ENCODE measurements around the gene C22orf23. TPM values are rescaled to one million over a fixed set of nuclear protein-coding genes. Genes with fewer than 3 reads are reported as not detected.

The C22orf23 gene
- total and polyA plus RNA-seq, 2 of the 13 experiments (the other 11 are each of a cell fraction or from before 2014, with no cell fraction given): 0.21 to 0.24 TPM

- TF ChIP-seq CTCF (CRISPR knock-in tag; IDR thresholded peaks at IDR 0.05): peak; percentile 99
- TF ChIP-seq KDM5B (CRISPR knock-in tag; IDR thresholded peaks at IDR 0.05; ENCODE audit: borderline replicate concordance): peak; percentile 51; the same call in 1 of the 2 replicates
- no peak for TF ChIP-seq JUNB (CRISPR knock-in tag; IDR thresholded peaks at IDR 0.05; ENCODE audit: borderline replicate concordance)
- TF ChIP-seq AKAP8 (CRISPR knock-in tag; IDR thresholded peaks at IDR 0.05): 0 out of 2 replicates have a peak, but pooled peaks have one; percentile 46
- peak; percentile 63; the same call in 1 of the 2 replicates for TF ChIP-seq ZNF451 (CRISPR knock-in tag; IDR thresholded peaks at IDR 0.05)
- peak; percentile 90 for TF ChIP-seq STAG1 (CRISPR knock-in tag; IDR thresholded peaks at IDR 0.05)
- TF ChIP-seq MYNN (CRISPR knock-in tag; IDR thresholded peaks at IDR 0.05; ENCODE audit: low read depth): no peak
- peak; percentile 89; the same call in 1 of the 2 replicates for TF ChIP-seq ZNF713 (CRISPR knock-in tag; IDR thresholded peaks at IDR 0.05)
Measured at GRCh38 chr22:37933711-37934376, 19.6 kb downstream of the C22orf23 start (continued).

GRCh38 chr22:37932821-37933578 is 20.4 kb downstream of the C22orf23 start:
- no peak overlapping the region for H3K4me2 ChIP-seq (ENCODE audit: low read depth, low read length)
- no peaks in the 10 kb centered on the region for H3K79me2 ChIP-seq (ENCODE audit: insufficient read depth, low read length)
- ChIA-PET CTCF (ENCODE audit: low intra/inter-chr PET ratio, low total read pairs) (interaction anchor here (0.7 to 1.9 kb wide), 6 partner anchors 20 to 116 kb away, joined by 3 to 28 read pairs (median 5); no protein-coding TSS in a partner anchor), POLR2A (no interaction called here)
- no peaks in the 10 kb centered on the region for H3K9me3 ChIP-seq (ENCODE audit: low read length)
- H3K27ac ChIP-seq (ENCODE audit: extremely low read length, insufficient read depth, low read length): no peak overlapping the region
- peak; percentile 54 for TF ChIP-seq ZNF768 (CRISPR knock-in tag; IDR thresholded peaks at IDR 0.05)
- TF ChIP-seq GABPB1 (CRISPR knock-in tag; IDR thresholded peaks at IDR 0.05): no peak
- no peaks in the 10 kb centered on the region for H4K20me1 ChIP-seq (ENCODE audit: insufficient read depth, low read length)
- H3K4me1 ChIP-seq (ENCODE audit: insufficient read depth, low read length): peaks cover 13% of the 10 kb centered on the region
- in situ Hi-C loops (cut with HindIII; ENCODE audit: extremely low pct_ligation_motif_present, low pct_unique_long_range_greater_than_20kb) (loop anchor here (10.0 kb wide), 1 partner anchor 118 kb away; no protein-coding TSS in a partner anchor), intact Hi-C loops (cut with micrococcal nuclease; ENCODE audit: unreplicated experiment) (loop anchor here (5.0 kb wide), 1 partner anchor 34 kb away; no protein-coding TSS in a partner anchor)
- H3K36me3 ChIP-seq (replicated peaks in 1 of 2; ENCODE audit: control insufficient read depth in 1 of 2, insufficient read depth in 2 of 2, low read length in 2 of 2): peaks cover 11 to 25% of the 10 kb centered on the region in 2 experiments; a peak in 4 of 5 replicates
- H3K4me3 ChIP-seq (replicated peaks in 1 of 3; ENCODE audit: insufficient read depth in 1 of 3, low read depth in 2 of 3, low read length in 3 of 3): no peak overlapping the region
- WGBS (ENCODE audit: low lambda C conversion rate): 79% methylated on average over 11 of the region's 21 CpGs
- BruUV-seq (replicated peaks): TSS peak; percentile 36
- FAIRE-seq (no peak), DNase-seq (ENCODE audit: low spot score) (no peak), ATAC-seq (no peak)
- no peak overlapping the region for H2AFZ ChIP-seq (ENCODE audit: low read length)
- no peak overlapping the region for H3K9ac ChIP-seq (ENCODE audit: insufficient read depth, low read depth, low read length)
- H3K27me3 ChIP-seq (ENCODE audit: control insufficient read depth in 1 of 2, insufficient read depth in 2 of 2, low read length in 2 of 2): no peaks in the 10 kb centered on the region

All from HepG2 (cell line).